Brain microvascular endothelial cell (primary cell): ENCODE data around the gene NDUFA11.

Experiments
- DNase-seq: peaks from one replicate; pipeline ENCODE4 v3.0.0-alpha.2; 2020
- H3K27ac ChIP-seq: fragments of 250-450 bp; sonication (Bioruptor Pico); 2 replicates; pipeline ENCODE4 v1.5.1; 2020; ENCODE audit warnings: mild to moderate bottlenecking, moderate library complexity
- H3K27me3 ChIP-seq: fragments of 250-450 bp; sonication (Bioruptor Pico); replicated peaks from 2 replicates; pipeline ENCODE4 v1.5.1; 2020; ENCODE audit warnings: mild to moderate bottlenecking
- H3K36me3 ChIP-seq: fragments of 250-450 bp; sonication (Bioruptor Pico); replicated peaks from 2 replicates; pipeline ENCODE4 v1.5.1; 2020; ENCODE audit warnings: mild to moderate bottlenecking
- H3K4me3 ChIP-seq: 2 replicates; pipeline ENCODE4 v1.5.1; 2011; ENCODE audit warnings: low read depth, mild to moderate bottlenecking, control low read depth, low read length, moderate library complexity
- CTCF ChIP-seq: IDR thresholded peaks from 2 replicates; pipeline ENCODE4 v1.5.1; 2011; ENCODE audit warnings: low read depth, mild to moderate bottlenecking, moderate library complexity, low read length, control low read depth, inconsistent platforms; ENCODE audit errors: missing control alignments
- in situ Hi-C: cut with HindIII; loops from 2 replicates; pipeline ENCODE4 v1.10.0; 2017; ENCODE audit warnings: low sequenced_read_pairs, low pct_ligation_motif_present

NDUFA11 gene

GRCh38 chr19:5913739-5914357 lies 10.3 kb upstream of the NDUFA11 start, which contains the start of gene CAPS:
TSS of gene CAPS (plus strand) at chr19:5914254. CDS start at chr19:5914407, 153 bp downstream.
- Histone ChIP-seq H3K36me3 (peaks cover 30% of the 10 kb centered on the region), H3K27ac (no peak within 1 kb of the TSS), H3K27me3 (no peaks in the 10 kb centered on the region), H3K4me3 (no peak within 1 kb of the TSS)
- DNase-seq = no peak
- TF ChIP-seq CTCF = no peak
- in situ Hi-C loops = no loop called here

GRCh38 chr19:5911366-5911765 lies 7.8 kb upstream of the NDUFA11 start:
- no peak for TF ChIP-seq CTCF

GRCh38 chr19:5910638-5910907 lies 7.0 kb upstream of the NDUFA11 start:
- H3K4me3 ChIP-seq = no peak overlapping the region
- no peak overlapping the region for H3K27ac ChIP-seq
- in situ Hi-C loops = no loop called here
- DNase-seq = no peak
- no peaks in the 10 kb centered on the region for H3K27me3 ChIP-seq
- peaks cover 13% of the 10 kb centered on the region for H3K36me3 ChIP-seq
- no peak for TF ChIP-seq CTCF

More at GRCh38 chr19:5911366-5911765, 7.8 kb upstream of the NDUFA11 start:
- no peak overlapping the region for H3K27ac ChIP-seq
- in situ Hi-C loops = no loop called here
- H3K36me3 ChIP-seq = peaks cover 16% of the 10 kb centered on the region
- H3K27me3 ChIP-seq = no peaks in the 10 kb centered on the region
- DNase-seq = no peak
- no peak overlapping the region for H3K4me3 ChIP-seq

- Histone ChIP-seq H3K27ac (no peak overlapping the region), H3K4me3 (no peak overlapping the region), H3K36me3 (peaks cover 5% of the 10 kb centered on the region), H3K27me3 (no peaks in the 10 kb centered on the region)
- TF ChIP-seq CTCF = no peak
- in situ Hi-C loops = no loop called here
- no peak for DNase-seq
Measured at GRCh38 chr19:5908773-5909442, 5.3 kb upstream of the NDUFA11 start.

GRCh38 chr19:5907241-5907640 lies 3.7 kb upstream of the NDUFA11 start:
- no peak for TF ChIP-seq CTCF
- Histone ChIP-seq H3K27ac (no peak overlapping the region), H3K27me3 (no peaks in the 10 kb centered on the region), H3K4me3 (no peak overlapping the region), H3K36me3 (peaks cover 5% of the 10 kb centered on the region)
- no peak for DNase-seq
- in situ Hi-C loops = no loop called here
